GM19025 (cell line): ENCODE measurements around the gene PDPK1.

Source experiments
- ATAC-seq: cut with Tn5 transposase; IDR thresholded peaks from one replicate; pipeline ENCODE4 v1.9.1; 2021; ENCODE audit warnings: mild to moderate bottlenecking, low read depth, moderate library complexity; ENCODE audit not compliant: unreplicated experiment

The PDPK1 gene

DNA sequence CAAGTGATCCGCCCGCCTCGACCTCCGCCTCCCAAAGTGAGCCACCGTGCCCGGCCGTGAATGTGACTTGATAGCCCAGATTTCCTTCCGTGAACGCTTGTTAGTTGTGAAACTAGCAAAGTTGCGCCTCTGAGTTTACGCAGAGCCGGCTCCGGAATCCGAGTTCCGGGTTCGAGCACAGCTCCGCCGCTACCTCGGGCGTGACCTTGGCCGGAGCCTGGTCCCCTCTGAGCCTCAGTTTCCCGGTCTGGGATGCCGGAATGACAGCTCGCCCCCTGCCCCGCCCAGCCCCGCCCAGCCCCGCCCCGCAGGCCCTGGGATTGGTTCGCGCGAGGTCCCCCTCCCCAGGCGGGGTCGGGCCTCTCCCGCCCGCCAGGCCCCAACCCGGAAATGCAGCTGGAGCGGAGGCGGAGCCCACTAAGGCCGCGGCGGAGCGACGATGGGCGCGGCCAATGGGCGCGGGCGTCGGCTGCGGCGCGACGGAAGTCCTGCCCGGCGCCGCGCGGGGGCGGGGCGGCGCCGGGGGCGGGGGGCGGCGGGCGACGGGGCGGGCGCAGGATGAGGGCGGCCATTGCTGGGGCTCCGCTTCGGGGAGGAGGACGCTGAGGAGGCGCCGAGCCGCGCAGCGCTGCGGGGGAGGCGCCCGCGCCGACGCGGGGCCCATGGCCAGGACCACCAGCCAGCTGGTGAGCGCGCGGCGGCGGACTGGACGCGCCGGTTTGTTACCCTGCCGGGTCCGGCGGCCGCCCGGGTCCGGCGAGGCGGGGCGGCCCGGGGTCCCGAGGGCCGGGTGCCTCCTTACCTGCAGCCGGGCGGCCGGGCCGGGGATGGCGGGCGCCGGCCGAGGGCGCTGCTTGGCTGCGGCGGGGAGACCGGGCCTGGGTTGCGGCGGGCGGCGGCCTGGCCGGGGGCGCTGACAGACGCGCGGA is at the start of gene PDPK1:
Gene PDPK1, plus strand, starts transcription at position 571 of the 929 bp plus-strand sequence. Its CDS starts 92 bp downstream, at position 663.
- peak; percentile 89 for ATAC-seq

DNA sequence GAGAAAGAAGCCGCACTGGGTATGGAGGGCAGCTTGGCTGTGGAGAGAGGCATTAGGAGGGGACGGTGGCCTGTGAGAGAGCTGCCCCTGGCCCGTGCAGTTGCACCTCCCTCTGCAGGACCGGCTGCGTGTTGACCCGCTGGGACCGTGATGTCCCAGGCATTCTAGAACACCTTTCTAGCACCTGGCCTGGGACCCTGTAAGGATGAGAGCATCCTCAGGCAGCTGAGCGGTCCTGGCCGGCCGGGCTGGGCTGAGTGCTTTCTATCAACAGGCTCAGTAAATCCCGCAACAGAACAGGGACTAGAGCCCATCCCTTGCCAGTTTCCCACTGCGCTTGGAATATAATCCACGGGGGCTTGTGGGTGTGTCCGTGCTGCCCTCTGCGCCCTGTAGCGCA is 48.2 kb upstream of the PDPK1 start:
- no peak for ATAC-seq

DNA sequence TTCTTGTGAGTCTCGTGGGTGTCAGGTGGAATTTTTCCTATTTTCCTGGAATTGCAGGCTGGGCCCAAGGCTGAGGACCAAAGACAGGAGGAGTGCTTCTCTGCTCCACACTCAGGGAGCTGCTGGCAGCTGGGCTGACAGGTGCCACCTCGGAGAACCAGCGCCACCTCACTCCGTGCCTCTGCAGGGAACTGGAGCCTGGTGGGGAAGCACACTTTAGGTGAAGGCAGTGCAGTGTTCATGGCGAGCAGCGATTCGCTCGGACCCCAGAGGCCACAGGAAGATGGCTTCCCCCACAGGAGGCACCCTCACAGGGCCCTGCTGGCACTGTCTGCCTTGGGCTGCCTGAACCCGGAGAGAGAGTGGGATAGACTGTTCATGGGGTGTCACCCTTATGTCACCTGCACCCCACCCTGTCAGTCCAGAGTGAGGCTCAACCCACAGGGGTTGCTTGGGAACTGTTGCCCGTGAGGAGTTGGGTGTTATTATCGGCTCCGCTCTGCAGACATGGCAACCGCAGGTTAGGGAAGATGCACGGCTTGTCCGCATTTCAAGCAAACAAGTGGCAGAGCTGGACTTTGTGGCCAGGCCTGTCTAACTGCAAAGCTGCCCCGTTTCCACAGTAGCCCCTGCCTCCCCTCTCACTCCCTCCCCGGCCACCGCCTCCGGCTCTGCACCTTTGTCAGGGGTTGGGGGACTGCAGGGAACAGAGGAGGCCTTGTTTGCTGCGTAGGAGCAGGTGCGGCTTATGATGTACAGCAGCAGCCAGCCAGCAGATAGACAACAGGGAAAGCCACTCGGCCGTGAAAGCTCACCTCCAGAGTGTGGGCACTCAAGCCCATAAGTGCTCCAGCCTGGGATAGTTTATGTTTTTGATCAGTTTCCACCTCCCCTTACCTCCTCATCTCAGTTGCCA is 47.4 kb upstream of the PDPK1 start:
- ATAC-seq, result no peak

DNA sequence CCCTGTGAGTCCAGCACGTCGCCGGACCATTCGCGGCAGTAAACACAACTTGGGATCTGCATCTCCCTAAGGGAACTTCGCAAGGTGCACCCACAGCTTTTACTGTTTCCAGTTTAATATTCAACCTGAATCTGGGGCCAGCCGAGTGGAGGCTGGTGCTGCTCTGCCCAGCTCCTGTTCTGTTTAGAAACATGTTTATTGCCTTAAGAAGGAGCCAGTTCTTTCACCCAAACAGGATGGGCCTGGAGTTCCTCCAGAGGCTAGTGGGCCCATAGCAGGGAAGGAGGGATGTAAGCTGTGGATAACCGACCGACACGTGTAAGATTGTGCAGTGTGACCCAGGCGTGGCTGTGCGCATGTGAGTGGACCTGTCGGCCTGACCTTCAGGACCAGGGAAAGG is 45.5 kb upstream of the PDPK1 start:
- no peak for ATAC-seq

DNA sequence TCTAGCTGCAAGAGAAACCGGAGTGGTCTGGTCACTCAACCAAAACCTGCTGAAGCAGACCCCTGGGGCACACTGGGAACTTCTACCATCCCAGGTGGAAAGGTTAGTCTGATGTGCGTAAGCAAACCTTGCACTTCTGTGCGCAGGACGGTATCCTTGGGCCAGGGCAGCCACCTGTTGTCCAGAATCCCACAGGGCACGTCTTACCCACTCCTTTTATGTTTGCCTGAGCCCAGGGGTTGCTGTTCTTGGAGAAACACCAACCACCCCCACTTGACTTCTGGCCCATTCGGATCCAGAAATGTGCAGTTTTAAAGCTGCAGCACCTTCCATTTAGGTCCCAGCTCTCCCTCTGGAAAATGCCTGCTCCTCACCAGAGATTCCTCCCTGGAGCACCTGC is 44.2 kb upstream of the PDPK1 start:
- ATAC-seq, result no peak

DNA sequence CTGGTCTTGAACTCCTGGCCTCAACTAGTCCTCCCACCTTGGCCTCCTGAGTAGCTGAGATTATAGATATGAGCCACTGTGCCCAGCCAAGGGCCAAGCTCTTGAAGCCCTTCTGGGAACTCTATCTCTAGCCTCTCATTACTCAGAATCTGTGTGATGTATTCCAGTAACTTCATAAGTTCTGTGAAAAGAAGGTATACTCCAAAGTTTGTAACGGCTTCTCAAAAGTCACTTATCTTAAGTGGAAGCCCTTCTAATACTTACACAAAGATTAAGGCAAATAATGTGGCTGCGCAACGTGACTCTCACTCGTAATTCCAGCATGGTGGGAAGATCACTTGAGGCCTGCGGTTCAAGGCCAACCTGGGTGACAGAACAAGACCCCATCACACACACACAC is 43.2 kb upstream of the PDPK1 start:
- ATAC-seq, result no peak

DNA sequence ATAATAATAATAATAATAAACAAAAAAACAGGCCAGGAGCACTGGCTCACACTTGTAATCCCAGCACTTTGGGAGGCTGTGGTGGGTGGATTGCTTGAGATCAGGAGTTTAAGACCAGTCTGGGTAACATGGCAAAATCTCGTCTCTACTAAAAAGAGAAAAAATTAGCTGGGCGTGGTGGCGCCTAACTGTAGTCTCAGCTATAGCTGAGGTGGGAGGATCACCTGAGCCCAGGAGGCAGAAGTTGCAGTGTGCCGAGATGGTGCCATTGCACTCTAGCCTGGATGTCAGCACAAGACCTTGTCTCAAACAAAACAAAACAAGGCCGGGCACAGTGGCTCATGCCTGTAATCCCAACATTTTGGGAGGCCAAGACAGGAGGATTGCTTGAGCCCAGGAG is 42.8 kb upstream of the PDPK1 start:
- ATAC-seq, result no peak

DNA sequence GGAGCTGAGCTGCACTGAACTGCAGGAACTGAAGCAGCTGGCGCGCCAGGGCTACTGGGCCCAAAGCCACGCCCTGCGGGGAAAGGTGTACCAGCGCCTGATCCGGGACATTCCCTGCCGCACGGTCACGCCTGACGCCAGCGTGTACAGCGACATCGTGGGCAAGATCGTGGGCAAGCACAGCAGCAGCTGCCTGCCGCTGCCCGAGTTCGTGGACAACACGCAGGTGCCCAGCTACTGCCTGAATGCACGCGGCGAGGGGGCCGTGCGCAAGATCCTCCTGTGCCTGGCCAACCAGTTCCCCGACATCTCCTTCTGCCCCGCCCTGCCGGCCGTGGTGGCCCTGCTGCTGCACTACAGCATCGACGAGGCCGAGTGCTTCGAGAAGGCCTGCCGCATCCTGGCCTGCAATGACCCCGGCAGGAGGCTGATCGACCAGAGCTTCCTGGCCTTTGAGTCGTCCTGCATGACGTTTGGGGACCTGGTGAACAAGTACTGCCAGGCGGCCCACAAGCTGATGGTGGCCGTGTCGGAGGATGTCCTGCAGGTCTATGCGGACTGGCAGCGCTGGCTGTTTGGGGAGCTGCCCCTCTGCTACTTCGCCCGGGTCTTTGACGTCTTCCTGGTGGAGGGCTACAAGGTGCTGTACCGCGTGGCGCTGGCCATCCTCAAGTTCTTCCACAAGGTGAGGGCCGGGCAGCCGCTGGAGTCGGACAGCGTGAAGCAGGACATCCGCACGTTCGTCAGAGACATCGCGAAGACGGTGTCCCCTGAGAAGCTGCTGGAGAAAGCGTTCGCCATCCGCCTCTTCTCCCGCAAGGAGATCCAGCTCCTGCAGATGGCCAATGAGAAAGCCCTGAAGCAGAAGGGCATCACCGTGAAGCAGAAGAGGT is 41.4 kb upstream of the PDPK1 start:
- ATAC-seq, result no peak

DNA sequence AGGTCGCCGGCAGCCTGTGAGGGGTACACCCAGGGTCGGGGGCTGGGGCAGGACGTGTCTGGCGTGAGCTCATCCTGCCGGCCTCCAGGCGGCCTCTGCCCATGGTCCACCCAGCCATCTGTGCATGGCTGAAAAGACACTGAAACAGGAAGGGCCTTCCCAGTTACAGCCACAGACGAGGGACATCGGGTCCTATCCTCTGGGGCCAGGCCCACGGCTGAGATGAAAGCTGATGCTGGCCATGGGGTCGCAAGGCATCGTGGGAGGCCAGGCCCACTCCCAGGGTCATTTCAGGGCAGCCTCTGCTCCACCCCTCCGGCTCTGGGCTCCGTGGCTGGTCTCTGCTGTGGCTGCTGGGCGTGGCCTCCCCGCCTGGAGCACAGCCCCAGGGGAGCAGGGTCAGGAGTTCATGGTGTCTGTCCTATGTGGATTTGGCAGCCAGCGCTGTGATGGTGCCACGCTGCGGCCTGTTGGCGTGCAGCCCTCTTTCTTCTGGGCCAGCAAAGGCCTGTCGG is 40.6 kb upstream of the PDPK1 start:
- no peak for ATAC-seq

DNA sequence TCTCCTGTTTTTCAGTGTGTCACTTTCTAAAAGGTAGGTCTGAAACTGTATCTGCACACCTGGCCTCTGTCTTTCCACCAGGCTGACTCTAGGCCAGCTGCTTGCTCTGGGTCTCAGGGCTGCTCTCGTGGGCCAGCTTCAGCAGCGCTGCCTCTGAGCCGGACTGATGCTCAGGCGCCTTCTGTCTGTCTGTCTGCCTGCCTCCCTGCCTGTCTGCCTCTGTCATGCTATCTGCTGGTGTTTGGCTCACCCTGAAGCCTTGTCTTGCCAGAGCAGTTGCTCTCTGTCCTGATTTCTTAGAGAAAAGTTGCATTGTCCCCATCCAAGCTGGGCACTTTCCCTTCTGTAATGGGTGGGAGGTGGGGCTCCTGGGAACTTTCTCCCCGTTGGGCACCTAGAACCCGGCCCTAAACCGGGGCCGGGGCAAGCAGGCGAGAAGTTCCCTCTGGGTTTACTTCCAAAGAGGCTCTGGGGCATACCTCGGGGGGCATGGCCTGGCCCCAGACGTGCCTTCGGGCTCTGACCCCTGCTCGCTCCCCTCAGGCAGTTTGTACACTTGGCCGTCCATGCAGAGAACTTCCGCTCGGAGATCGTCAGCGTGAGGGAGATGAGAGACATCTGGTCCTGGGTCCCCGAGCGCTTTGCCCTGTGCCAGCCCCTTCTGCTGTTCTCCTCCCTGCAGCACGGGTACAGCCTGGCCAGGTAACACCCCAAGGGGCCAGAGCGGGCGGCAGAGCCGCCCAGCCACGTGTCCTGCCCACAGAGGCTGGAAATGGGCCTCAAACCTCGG is 39.9 kb upstream of the PDPK1 start:
- no peak for ATAC-seq

DNA sequence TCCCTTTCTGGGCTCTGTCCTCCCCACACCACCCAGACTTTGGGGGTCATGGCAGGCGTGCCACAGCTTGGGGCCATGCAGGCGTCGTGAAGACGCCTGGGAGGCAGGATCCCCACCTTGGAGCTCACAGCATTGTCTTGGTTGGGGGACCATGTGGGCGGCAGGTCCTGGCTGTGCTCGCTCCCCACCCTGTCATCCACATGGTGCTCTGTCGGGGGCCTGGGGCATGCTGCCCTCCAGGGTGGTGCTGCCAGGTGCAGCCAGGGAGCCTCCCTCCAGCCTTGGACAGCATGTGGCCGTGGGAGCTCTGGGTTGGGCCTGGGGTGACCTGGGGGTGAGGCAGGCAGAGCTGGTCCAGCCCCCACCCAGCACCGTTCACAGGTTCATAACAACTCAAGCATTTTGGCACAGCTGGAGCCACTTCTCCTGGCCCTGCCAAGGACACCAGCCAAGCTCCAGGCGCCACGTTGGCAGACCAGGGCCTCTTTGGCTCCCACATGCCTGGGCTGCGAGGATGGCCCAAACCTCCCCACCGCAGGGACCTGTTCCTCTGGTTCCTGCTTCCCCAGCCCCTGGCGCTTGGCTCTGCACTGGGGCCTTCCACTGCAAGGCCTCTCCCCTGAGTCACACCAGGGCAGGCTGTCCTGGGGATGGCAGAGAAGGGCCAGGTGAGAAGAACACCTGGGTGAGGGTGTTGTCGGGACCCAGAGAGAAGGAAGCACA is 39.1 kb upstream of the PDPK1 start:
- no peak for ATAC-seq

DNA sequence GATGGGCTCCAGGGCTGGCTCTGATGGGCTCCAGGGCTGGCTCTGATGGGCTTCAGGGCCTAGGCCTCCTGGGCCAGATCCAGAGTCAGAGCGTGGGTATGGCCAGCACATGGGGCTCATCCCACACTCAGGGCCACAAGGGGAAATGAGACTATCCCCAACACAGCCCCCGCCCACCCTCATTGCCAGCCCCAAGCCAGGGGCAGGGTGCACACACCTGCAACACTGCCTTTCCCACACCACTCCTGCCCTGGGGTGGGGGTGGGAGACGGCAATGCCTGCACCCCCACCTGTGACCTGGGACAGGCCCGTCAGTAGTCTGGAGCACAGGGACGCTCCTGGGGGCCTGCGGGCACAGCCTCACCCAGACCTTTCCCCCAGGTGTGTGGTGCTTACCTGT is 38.4 kb upstream of the PDPK1 start:
- no peak for ATAC-seq

DNA sequence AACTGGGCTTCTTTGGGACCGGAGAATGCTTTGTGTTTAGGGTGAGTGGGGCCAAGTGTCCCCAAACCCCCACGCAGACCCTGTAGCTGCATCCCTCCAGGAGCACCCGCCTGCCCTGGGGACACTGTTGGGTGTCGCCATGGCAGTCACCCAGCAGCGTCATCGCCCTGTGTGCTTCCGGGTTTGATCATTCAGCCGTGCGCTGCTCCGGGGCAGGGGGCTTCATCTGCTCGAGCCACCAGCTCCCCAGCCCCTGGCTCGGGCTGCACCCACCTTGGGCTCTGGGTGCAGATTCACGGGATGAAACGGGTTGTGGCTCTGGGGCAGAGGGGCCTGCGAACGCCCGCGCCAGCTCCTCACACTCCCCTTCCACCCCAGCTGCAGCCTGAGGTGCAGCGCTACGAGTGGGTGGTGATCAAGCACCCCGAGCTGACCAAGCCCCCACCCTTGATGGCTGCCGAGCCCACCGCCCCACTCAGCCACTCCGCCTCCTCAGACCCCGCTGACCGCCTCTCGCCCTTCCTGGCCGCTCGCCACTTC is 37.9 kb upstream of the PDPK1 start:
- no peak for ATAC-seq

DNA sequence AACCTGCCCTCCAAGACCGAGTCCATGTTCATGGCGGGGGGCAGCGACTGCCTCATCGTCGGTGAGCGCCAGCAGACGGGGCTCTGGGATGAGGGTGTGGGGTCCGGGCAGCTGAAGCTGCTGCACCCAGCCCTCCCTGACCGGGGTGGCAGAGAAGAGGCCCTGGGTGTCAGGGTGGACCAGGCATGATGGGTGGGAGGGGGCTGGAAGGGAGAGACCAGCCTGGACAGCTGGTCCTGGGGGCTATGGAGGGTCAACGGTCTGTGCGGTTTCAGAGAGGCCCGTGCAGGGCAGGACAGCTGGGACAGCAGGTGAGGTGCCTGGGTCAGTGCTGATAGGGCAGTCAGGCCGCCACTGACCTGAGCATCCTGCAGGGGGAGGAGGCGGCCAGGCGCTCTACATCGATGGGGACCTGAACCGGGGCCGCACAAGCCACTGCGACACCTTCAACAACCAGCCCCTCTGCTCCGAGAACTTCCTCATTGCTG is 37.3 kb upstream of the PDPK1 start:
- no peak for ATAC-seq

DNA sequence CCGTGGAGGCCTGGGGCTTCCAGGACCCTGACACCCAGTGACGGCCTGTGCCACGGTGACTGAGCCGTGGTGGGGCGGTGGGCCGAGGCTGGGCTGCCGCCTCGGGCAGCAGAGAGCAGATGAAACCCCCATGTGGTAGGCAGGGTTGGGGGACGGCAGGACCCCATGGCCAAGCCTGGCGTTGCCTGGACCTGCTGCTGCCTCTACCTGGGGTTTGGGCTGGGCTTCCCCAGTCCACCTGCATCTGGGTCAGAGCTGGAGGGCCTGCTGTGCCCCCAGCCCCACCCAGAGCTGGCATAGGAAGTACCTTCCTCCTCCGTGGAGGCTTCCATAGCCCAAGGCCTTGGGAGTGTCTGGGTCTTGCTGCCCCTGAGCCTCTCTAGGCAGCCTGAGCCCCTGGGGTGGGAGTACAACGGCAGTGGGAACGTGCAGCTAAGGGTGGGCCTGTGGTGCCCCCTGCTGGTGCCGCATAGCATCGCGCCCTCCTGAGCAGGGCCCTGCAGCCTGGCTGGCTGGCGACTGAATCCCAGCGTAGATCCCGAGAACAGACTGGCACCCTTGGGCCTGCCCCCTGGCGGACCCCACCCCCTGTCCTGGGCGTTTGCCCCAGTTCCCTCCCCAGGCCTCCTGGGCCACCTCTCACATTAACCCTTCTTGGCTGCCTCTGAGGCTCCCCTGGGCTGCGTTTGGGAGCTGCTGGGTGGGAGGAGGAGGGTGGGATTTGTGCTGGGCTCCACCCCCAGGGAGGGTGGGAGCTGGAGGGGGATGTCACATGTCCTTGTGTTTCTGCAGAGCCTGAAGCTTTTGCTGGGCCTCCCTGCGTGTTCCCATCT is 36.7 kb upstream of the PDPK1 start:
- peak; percentile 58 for ATAC-seq

DNA sequence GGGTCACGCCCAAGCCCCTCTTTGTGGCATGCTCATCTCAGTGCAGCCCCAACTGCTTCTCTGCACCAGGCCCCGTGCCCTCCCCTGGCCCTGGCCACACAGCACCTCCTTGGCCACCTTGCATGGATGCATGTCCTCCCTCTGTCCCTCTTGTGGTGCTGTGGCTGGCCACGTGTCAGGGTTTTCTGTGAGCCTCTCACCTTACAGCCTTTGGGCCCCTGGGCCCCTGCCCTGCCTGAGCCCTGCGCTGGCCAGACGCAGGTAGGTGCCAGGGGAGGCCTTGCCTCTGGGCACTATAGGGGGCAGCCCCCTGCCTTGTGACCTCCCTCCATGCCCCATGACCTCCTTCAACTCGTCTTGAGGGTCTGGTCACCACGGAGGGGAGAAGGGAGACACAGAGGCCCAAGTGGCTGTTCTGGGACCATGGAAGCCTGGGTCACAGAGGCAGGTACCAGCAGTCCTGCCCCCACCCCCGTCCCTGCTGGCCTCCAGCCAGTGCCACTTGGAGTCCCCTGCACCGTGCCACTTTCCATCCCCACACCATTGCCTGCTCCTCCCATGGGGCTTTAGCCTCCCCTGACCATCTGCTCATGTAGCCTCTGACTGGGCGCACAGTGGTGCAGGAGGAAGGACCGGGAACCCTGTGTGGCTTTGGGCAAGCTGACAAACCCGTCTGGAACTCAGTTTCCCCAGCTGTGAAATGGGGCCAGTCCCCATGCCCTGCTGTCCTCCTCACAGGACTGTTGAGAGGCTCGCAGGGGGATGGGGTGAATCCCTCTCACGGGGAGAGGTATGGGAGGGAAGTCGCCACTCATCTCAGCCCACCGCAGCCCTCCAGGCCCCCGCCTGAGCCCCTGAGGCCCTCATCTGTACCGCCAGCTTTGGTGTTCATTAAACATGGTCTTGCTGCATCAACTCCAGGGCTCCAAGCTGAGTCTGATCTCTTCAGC is 35.6 kb upstream of the PDPK1 start:
- ATAC-seq, result no peak
